Measurements from ENCODE around the gene GRID2.

Gene GRID2

DNA sequence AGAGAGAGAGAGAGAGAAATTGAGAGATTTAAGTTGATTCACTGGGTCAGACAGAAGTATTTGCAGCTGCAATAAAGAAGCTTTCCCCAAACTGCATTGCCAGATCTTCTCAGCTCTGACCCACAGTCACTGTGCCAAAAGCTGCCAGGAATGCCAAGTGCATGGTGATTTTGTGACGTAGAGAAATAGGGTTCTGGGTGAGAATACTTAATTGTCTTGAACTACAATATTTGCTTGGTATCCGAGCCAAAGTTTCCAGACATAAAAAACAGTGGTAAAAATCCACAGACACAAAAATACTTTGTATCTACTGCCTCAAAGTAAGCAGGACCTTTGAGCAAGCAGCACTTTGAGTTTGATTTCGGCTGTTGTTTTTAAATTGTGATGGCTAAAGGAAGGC lies 331.1 kb downstream of the GRID2 start:
- H3K4me3 Mint-ChIP-seq = no peak overlapping the region
- no peaks in the 10 kb centered on the region for H3K4me1 Mint-ChIP-seq
- H3K27ac Mint-ChIP-seq = no peak overlapping the region
- ATAC-seq = no peak
- no peaks in the 10 kb centered on the region for H3K27me3 Mint-ChIP-seq
- H3K9me3 Mint-ChIP-seq = peaks cover 2% of the 10 kb centered on the region
- H3K36me3 Mint-ChIP-seq = no peaks in the 10 kb centered on the region

- Mint-ChIP-seq H3K4me3 (no peak overlapping the region), H3K4me1 (no peaks in the 10 kb centered on the region), H3K27ac (no peak overlapping the region), H3K27me3 (no peaks in the 10 kb centered on the region), H3K36me3 (no peaks in the 10 kb centered on the region), H3K9me3 (peaks cover 2% of the 10 kb centered on the region)
- no peak for ATAC-seq
Observed at GRCh38 chr4:92636038-92636806, 332.5 kb downstream of the GRID2 start.

- H3K4me3 Mint-ChIP-seq = no peak overlapping the region
- peaks cover 5% of the 10 kb centered on the region for H3K9me3 Mint-ChIP-seq
- H3K36me3 Mint-ChIP-seq = no peaks in the 10 kb centered on the region
- no peaks in the 10 kb centered on the region for H3K4me1 Mint-ChIP-seq
- H3K27ac Mint-ChIP-seq = no peak overlapping the region
- no peaks in the 10 kb centered on the region for H3K27me3 Mint-ChIP-seq
- no peak for ATAC-seq
Observed at GRCh38 chr4:92641409-92641808, 337.6 kb downstream of the GRID2 start.

- no peak overlapping the region for H3K27ac Mint-ChIP-seq
- H3K27me3 Mint-ChIP-seq = no peaks in the 10 kb centered on the region
- ATAC-seq = no peak
- H3K4me1 Mint-ChIP-seq = no peaks in the 10 kb centered on the region
- H3K4me3 Mint-ChIP-seq = no peak overlapping the region
- H3K9me3 Mint-ChIP-seq = peaks cover 5% of the 10 kb centered on the region
- H3K36me3 Mint-ChIP-seq = no peaks in the 10 kb centered on the region
Observed at GRCh38 chr4:92646826-92647225, 343.1 kb downstream of the GRID2 start.

DNA sequence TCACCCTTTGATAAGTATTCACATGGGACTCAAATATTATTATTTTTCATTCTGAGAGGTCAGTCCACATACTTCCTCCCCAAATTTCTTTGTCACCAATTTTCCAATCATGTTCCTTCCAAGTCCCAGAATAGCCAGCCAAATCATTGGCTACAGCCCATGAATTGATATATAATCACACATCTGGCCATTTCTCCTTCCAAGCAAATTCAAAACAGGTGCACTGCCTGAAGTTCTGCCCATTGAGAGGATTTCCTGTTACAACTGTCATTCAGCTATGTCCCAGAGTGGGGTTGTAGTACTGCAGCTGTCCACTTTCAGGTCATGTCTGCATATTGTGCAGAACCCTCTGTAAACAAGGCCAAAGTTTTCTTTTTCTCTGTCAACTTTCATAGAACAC lies 347.8 kb downstream of the GRID2 start:
- Mint-ChIP-seq H3K27me3 (no peaks in the 10 kb centered on the region), H3K9me3 (no peaks in the 10 kb centered on the region), H3K4me1 (no peaks in the 10 kb centered on the region), H3K36me3 (no peaks in the 10 kb centered on the region), H3K27ac (no peak overlapping the region), H3K4me3 (no peak overlapping the region)
- ATAC-seq = no peak

DNA sequence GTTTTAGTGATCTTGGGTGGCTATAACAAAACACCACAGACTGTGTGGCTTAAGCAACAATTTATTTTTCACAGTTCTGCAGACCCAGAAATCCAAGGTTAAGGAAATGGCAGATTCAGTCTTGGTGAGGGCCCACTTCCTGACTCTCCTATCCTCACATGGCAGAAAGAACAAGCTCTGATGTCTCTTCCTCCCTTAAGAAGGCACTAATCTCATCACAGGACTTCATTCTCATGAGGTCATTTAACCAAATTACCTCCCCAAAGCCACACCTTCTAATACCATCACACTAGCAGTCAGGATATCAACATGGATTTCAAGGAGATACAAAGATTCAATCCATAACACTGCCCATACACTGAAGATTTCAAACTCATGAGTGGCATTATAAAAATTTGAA lies 350.3 kb downstream of the GRID2 start:
- no peak overlapping the region for H3K4me3 Mint-ChIP-seq
- ATAC-seq = no peak
- H3K9me3 Mint-ChIP-seq = no peaks in the 10 kb centered on the region
- no peak overlapping the region for H3K27ac Mint-ChIP-seq
- H3K36me3 Mint-ChIP-seq = no peaks in the 10 kb centered on the region
- H3K27me3 Mint-ChIP-seq = no peaks in the 10 kb centered on the region
- H3K4me1 Mint-ChIP-seq = no peaks in the 10 kb centered on the region

- no peaks in the 10 kb centered on the region for H3K4me1 Mint-ChIP-seq
- no peaks in the 10 kb centered on the region for H3K36me3 Mint-ChIP-seq
- H3K27me3 Mint-ChIP-seq = no peaks in the 10 kb centered on the region
- no peak overlapping the region for H3K27ac Mint-ChIP-seq
- H3K9me3 Mint-ChIP-seq = no peaks in the 10 kb centered on the region
- no peak overlapping the region for H3K4me3 Mint-ChIP-seq
- no peak for ATAC-seq
Observed at GRCh38 chr4:92657695-92658094, 353.9 kb downstream of the GRID2 start.

GRCh38 chr4:92658318-92658717 lies 354.6 kb downstream of the GRID2 start:
- Mint-ChIP-seq H3K36me3 (no peaks in the 10 kb centered on the region), H3K27me3 (no peaks in the 10 kb centered on the region), H3K4me1 (no peaks in the 10 kb centered on the region), H3K4me3 (no peak overlapping the region), H3K27ac (no peak overlapping the region), H3K9me3 (no peaks in the 10 kb centered on the region)
- no peak for ATAC-seq

DNA sequence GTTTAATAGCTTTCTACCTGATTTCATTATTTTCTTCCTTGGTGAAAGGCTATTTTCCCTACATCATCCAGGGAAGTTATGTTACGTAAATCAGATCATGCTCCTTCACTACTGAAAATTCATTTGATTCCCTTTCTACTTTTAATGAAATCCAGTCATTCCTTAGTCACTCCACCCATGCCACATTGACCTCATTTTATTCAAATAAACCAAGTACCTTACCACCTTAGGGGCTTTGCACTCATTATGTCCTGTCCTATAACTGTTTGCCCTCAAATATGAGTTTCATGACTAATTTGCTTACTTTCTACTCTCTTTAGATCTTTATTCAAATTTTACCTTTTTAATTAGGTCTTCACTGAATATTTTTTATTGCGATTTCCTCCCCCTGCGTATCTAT lies 374.0 kb downstream of the GRID2 start:
- no peak overlapping the region for H3K4me3 Mint-ChIP-seq
- no peaks in the 10 kb centered on the region for H3K4me1 Mint-ChIP-seq
- no peaks in the 10 kb centered on the region for H3K27me3 Mint-ChIP-seq
- no peaks in the 10 kb centered on the region for H3K36me3 Mint-ChIP-seq
- no peak for ATAC-seq
- no peak overlapping the region for H3K27ac Mint-ChIP-seq
- no peaks in the 10 kb centered on the region for H3K9me3 Mint-ChIP-seq

GRCh38 chr4:92678292-92678691 lies 374.5 kb downstream of the GRID2 start:
- Mint-ChIP-seq H3K27me3 (no peaks in the 10 kb centered on the region), H3K27ac (no peak overlapping the region), H3K4me1 (no peaks in the 10 kb centered on the region), H3K9me3 (no peaks in the 10 kb centered on the region), H3K36me3 (no peaks in the 10 kb centered on the region), H3K4me3 (no peak overlapping the region)
- ATAC-seq = no peak

- Mint-ChIP-seq H3K27me3 (no peaks in the 10 kb centered on the region), H3K9me3 (no peaks in the 10 kb centered on the region), H3K4me3 (no peak overlapping the region), H3K4me1 (no peaks in the 10 kb centered on the region), H3K36me3 (no peaks in the 10 kb centered on the region), H3K27ac (no peak overlapping the region)
- no peak for ATAC-seq
Observed at GRCh38 chr4:92679149-92679548, 375.4 kb downstream of the GRID2 start.

DNA sequence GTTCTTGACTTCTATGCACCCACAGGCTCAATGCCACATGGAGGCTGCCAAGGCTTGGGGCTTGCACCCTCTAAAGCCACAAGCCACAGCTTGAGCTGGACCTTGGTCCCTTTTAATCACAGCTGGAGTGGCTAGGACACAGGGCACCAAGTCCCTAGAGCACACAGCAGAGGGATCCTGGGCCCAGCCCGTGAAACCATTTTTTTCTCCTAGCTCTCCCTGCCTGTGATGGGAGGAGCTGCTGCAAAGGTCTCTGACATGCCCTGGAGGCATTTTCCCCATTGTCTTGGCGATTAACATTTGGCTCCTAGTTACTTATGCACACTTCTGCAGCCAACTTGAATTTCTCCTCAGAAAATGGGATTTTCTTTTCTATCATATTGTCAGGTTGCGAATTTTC lies 410.9 kb downstream of the GRID2 start:
- H3K4me3 Mint-ChIP-seq = no peak overlapping the region
- no peaks in the 10 kb centered on the region for H3K27me3 Mint-ChIP-seq
- ATAC-seq = no peak
- H3K4me1 Mint-ChIP-seq = no peaks in the 10 kb centered on the region
- H3K27ac Mint-ChIP-seq = no peak overlapping the region
- H3K9me3 Mint-ChIP-seq = peaks cover 9% of the 10 kb centered on the region
- H3K36me3 Mint-ChIP-seq = no peaks in the 10 kb centered on the region

- H3K9me3 Mint-ChIP-seq = no peaks in the 10 kb centered on the region
- no peak for ATAC-seq
- H3K4me1 Mint-ChIP-seq = no peaks in the 10 kb centered on the region
- no peaks in the 10 kb centered on the region for H3K27me3 Mint-ChIP-seq
- H3K27ac Mint-ChIP-seq = no peak overlapping the region
- H3K36me3 Mint-ChIP-seq = no peaks in the 10 kb centered on the region
- H3K4me3 Mint-ChIP-seq = no peak overlapping the region
Observed at GRCh38 chr4:92733231-92733630, 429.5 kb downstream of the GRID2 start.

DNA sequence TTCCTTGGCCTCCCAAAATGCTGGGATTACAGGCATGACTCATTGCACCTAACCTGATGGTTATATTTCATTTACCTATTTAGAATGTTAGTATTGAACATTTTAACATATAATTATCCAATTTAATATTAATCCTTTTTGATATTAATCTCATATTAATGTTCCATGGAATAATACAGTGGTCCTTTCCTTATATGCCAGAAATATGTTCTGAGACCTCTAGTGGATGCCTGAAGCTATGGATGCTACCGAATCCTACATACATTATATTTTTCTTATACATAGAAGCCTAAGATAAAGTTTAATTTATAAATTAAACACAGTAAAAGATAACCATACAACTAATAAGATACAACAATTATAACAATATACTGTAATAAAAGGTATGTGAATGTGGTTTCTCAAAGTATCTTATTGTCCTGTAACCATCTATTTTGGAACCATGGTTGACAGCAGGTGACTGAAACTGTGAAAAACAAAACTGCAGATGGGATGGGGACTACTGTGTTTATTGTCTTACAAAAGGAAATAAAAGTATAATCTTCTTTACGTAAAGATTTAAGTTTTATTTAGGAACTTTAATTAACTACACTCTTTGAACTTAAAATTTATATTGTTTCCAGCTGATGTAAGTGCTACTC lies 431.4 kb downstream of the GRID2 start:
- no peak overlapping the region for H3K27ac Mint-ChIP-seq
- no peaks in the 10 kb centered on the region for H3K4me1 Mint-ChIP-seq
- no peaks in the 10 kb centered on the region for H3K27me3 Mint-ChIP-seq
- no peaks in the 10 kb centered on the region for H3K36me3 Mint-ChIP-seq
- no peak for ATAC-seq
- H3K9me3 Mint-ChIP-seq = no peaks in the 10 kb centered on the region
- H3K4me3 Mint-ChIP-seq = no peak overlapping the region

GRCh38 chr4:92760433-92760832 lies 456.7 kb downstream of the GRID2 start:
- H3K27me3 Mint-ChIP-seq = no peaks in the 10 kb centered on the region
- H3K9me3 Mint-ChIP-seq = no peaks in the 10 kb centered on the region
- H3K36me3 Mint-ChIP-seq = no peaks in the 10 kb centered on the region
- no peaks in the 10 kb centered on the region for H3K4me1 Mint-ChIP-seq
- no peak overlapping the region for H3K27ac Mint-ChIP-seq
- H3K4me3 Mint-ChIP-seq = no peak overlapping the region
- ATAC-seq = no peak

- H3K36me3 Mint-ChIP-seq = no peaks in the 10 kb centered on the region
- ATAC-seq = no peak
- no peaks in the 10 kb centered on the region for H3K27me3 Mint-ChIP-seq
- H3K27ac Mint-ChIP-seq = no peak overlapping the region
- no peaks in the 10 kb centered on the region for H3K9me3 Mint-ChIP-seq
- no peak overlapping the region for H3K4me3 Mint-ChIP-seq
- H3K4me1 Mint-ChIP-seq = no peaks in the 10 kb centered on the region
Observed at GRCh38 chr4:92776080-92776479, 472.3 kb downstream of the GRID2 start.

All from stimulated activated memory B cell treated with anti-CD40 and anti-IgM and Interleukin-4, amounts not matched to agents 10 μg/mL and 1 μg/mL and 100 μg/mL, for 72 hours (primary cell).